DOHH2 (cell line): Measurements from ENCODE around the gene TAF11L14.
A peak's percentile ranks its signal among the peaks of the same experiment; 100 is the strongest.
"Not testable (repeated sequence)": the region's sequence is repeated elsewhere in the genome, so short reads cannot be mapped to it uniquely, and the experiment has no call there.

Source experiments
- H3F3A ChIP-seq: fragments of 200-600 bp; sonication (generic), shearing (Covaris generic); 2 replicates; pipeline ENCODE4 v1.6.0; 2016; ENCODE audit warnings: antibody characterized with exemption, mild to moderate bottlenecking; ENCODE audit not compliant: control insufficient read depth, insufficient read depth
- H3K27ac ChIP-seq: fragments of 200-600 bp; sonication (generic); 2 replicates; pipeline ENCODE4 v1.5.1; 2014; ENCODE audit warnings: low read depth, mild to moderate bottlenecking, low read length, moderate library complexity
- H3K27me3 ChIP-seq: fragments of 200-600 bp; sonication (generic); 2 replicates; pipeline ENCODE4 v1.6.1; 2014; ENCODE audit warnings: mild to moderate bottlenecking, low read length, mixed read lengths; ENCODE audit not compliant: control insufficient read depth
- H3K36me3 ChIP-seq: fragments of 200-600 bp; sonication (generic); 2 replicates; pipeline ENCODE4 v1.6.1; 2014; ENCODE audit warnings: mild to moderate bottlenecking, low read length, moderate library complexity, mixed read lengths; ENCODE audit not compliant: control insufficient read depth
- H3K4me1 ChIP-seq: fragments of 200-600 bp; sonication (generic); 2 replicates; pipeline ENCODE4 v1.6.1; 2014; ENCODE audit warnings: mild to moderate bottlenecking, low read length, mixed read lengths; ENCODE audit not compliant: control insufficient read depth
- H3K4me2 ChIP-seq: fragments of 200-600 bp; sonication (generic); 2 replicates; pipeline ENCODE4 v1.6.0; 2014; ENCODE audit warnings: mild to moderate bottlenecking, low read length, moderate library complexity
- H3K4me3 ChIP-seq: fragments of 200-600 bp; sonication (generic); 2 replicates; pipeline ENCODE4 v1.5.1; 2014; ENCODE audit warnings: mild to moderate bottlenecking, low read length, mixed read lengths
- H3K79me2 ChIP-seq: fragments of 200-600 bp; sonication (generic); 2 replicates; pipeline ENCODE4 v1.6.1; 2014; ENCODE audit warnings: mild to moderate bottlenecking, low read length, mixed read lengths; ENCODE audit not compliant: control insufficient read depth
- H3K9me2 ChIP-seq: fragments of 200-600 bp; sonication (generic); replicated peaks from 2 replicates; pipeline ENCODE4 v1.6.1; 2014; ENCODE audit warnings: mild to moderate bottlenecking, low read length, mixed read lengths; ENCODE audit not compliant: control insufficient read depth
- H3K9me3 ChIP-seq: fragments of 200-600 bp; sonication (generic); 2 replicates; pipeline ENCODE4 v1.6.1; 2014; ENCODE audit warnings: antibody characterized with exemption, low read length, mixed read lengths; ENCODE audit not compliant: control insufficient read depth, insufficient read depth
- H4K20me1 ChIP-seq: fragments of 200-600 bp; sonication (generic); 2 replicates; pipeline ENCODE4 v1.6.0; 2014; ENCODE audit warnings: low read depth, mild to moderate bottlenecking, antibody characterized with exemption, low read length, moderate library complexity; ENCODE audit not compliant: control insufficient read depth, insufficient read depth
- EZH2phosphoT487 ChIP-seq: fragments of 200-600 bp; sonication (generic); IDR thresholded peaks from 2 replicates; pipeline ENCODE4 v1.6.1; 2017; ENCODE audit warnings: borderline replicate concordance, mild to moderate bottlenecking, antibody characterized with exemption, low read length, moderate library complexity, mixed read lengths
- TF ChIP-seq, protein P1 (sequence below): fragments of 200-600 bp; sonication (generic); IDR thresholded peaks from one replicate; pipeline ENCODE4 v1.5.1; 2014; ENCODE audit warnings: antibody characterized with exemption, mild to moderate bottlenecking, low read depth, low read length; ENCODE audit not compliant: poor library complexity, severe bottlenecking

Gene TAF11L14

DNA sequence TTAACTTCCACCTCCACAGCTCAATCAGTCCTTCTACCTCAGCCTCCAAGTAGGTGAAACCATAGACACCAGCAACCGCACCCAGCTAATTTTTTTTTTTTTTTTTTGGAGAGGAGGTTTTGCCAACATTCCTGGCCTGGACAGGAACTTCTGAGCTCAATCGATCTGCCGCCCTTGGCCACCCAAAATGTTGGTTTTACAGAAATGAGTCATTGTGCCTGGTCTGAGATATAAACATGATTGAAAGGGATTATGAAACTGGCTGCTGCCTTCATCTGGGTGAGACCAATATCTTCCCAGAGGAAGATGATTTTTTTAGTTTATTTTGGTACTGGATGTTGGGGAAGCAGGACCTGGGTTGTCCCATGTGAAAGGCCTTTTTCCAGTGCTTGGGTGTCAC, 14.9 kb upstream of the TAF11L14 start:
- Histone ChIP-seq H3K4me2 (no peak overlapping the region), H3K36me3 (no peaks in the 10 kb centered on the region), H3K27me3 (no peaks in the 10 kb centered on the region), H3K4me3 (no peak overlapping the region), H3F3A (no peaks in the 10 kb centered on the region), H3K9me3 (no peaks in the 10 kb centered on the region), H4K20me1 (no peaks in the 10 kb centered on the region), H3K4me1 (no peaks in the 10 kb centered on the region), H3K79me2 (no peaks in the 10 kb centered on the region), H3K27ac (no peak overlapping the region), H3K9me2 (no peaks in the 10 kb centered on the region)
- TF ChIP-seq, protein P1, sequence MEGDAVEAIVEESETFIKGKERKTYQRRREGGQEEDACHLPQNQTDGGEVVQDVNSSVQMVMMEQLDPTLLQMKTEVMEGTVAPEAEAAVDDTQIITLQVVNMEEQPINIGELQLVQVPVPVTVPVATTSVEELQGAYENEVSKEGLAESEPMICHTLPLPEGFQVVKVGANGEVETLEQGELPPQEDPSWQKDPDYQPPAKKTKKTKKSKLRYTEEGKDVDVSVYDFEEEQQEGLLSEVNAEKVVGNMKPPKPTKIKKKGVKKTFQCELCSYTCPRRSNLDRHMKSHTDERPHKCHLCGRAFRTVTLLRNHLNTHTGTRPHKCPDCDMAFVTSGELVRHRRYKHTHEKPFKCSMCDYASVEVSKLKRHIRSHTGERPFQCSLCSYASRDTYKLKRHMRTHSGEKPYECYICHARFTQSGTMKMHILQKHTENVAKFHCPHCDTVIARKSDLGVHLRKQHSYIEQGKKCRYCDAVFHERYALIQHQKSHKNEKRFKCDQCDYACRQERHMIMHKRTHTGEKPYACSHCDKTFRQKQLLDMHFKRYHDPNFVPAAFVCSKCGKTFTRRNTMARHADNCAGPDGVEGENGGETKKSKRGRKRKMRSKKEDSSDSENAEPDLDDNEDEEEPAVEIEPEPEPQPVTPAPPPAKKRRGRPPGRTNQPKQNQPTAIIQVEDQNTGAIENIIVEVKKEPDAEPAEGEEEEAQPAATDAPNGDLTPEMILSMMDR: no peak
- no peak for TF ChIP-seq EZH2phosphoT487

DNA sequence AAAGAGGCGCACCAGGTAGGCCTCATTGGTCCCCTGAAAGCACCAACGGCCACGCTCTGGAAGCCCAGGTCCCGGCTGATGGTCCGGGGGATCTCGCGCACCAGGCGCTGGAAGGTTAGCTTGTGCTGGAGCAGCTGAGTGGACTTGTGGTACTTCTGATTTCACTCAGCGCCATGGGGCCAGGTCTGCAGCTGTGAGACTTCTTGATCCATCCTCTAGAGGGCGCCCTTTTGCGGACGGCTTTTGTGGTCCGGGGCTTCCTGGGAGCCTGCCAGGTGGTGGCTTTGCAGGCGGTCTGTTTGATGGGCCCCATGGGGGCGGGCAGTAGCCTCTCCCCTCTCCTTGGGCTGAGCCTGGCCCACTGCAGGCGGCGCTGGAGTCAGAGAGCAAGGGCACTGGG, 13.6 kb upstream of the TAF11L14 start:
- Histone ChIP-seq H3K9me2 (no peaks in the 10 kb centered on the region), H3K4me2 (no peak overlapping the region), H3K4me1 (no peaks in the 10 kb centered on the region), H4K20me1 (no peaks in the 10 kb centered on the region), H3F3A (no peaks in the 10 kb centered on the region), H3K79me2 (no peaks in the 10 kb centered on the region), H3K27me3 (no peaks in the 10 kb centered on the region), H3K36me3 (no peaks in the 10 kb centered on the region), H3K9me3 (no peaks in the 10 kb centered on the region), H3K4me3 (no peak overlapping the region), H3K27ac (no peak overlapping the region)
- TF ChIP-seq, protein P1: peak; percentile 49
- TF ChIP-seq EZH2phosphoT487: no peak

GRCh38 chr5:17625686-17626085, 8.6 kb upstream of the TAF11L14 start:
- H3K4me1 ChIP-seq: no peaks in the 10 kb centered on the region
- no peaks in the 10 kb centered on the region for H3F3A ChIP-seq
- no peaks in the 10 kb centered on the region for H3K27me3 ChIP-seq
- no peak overlapping the region for H3K27ac ChIP-seq
- H3K4me2 ChIP-seq: no peak overlapping the region
- H4K20me1 ChIP-seq: no peaks in the 10 kb centered on the region
- no peaks in the 10 kb centered on the region for H3K79me2 ChIP-seq
- H3K4me3 ChIP-seq: no peak overlapping the region
- H3K9me2 ChIP-seq: no peaks in the 10 kb centered on the region
- H3K36me3 ChIP-seq: no peaks in the 10 kb centered on the region
- H3K9me3 ChIP-seq: no peaks in the 10 kb centered on the region
- TF ChIP-seq, protein P1: no peak

- H4K20me1 ChIP-seq, H3K4me3 ChIP-seq, H3K27me3 ChIP-seq, H3K9me2 ChIP-seq, H3K4me2 ChIP-seq, H3K36me3 ChIP-seq, H3F3A ChIP-seq, H3K27ac ChIP-seq, H3K9me3 ChIP-seq, H3K79me2 ChIP-seq, H3K4me1 ChIP-seq: not testable (repeated sequence)
Measured at GRCh38 chr5:17631788-17632187, 2.5 kb upstream of the TAF11L14 start, which contains the start of gene TAF11L13. Gene TAF11L13 (plus strand): TSS chr5:17632088.

GRCh38 chr5:17649232-17649631, 15.0 kb downstream of the TAF11L14 start:
- not testable (repeated sequence) for H3K79me2 ChIP-seq, H4K20me1 ChIP-seq, H3K9me3 ChIP-seq, H3K4me2 ChIP-seq, H3K4me1 ChIP-seq, H3K4me3 ChIP-seq, H3F3A ChIP-seq, H3K27ac ChIP-seq, H3K9me2 ChIP-seq, H3K36me3 ChIP-seq, H3K27me3 ChIP-seq

DNA sequence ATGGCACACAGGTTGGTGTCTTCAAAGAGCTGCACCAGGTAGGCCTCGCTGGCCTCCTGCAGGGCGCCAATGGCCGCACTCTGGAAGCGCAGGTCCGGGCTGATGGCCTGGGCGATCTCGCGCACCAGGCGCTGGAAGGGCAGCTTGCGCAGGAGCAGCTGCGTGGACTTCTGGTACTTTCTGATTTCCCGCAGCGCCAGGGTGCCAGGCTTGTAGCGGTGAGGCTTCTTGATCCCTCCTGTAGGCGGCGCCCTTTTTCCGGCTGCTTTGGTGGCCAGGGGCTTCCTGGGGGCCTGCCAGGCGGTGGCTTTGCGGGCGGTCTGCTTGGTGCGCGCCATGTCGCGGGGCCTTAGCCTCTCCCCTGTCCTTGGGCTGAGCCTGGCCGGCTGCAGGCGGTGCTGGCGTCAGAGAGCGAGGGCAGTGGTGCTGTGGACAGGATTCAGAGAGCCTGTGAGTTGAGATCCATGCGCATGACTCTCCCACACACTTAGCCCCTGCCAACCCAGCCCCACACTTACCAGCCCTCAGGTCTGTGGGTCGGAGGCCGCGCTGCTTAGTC, 21.0 kb downstream of the TAF11L14 start:
- not testable (repeated sequence) for H3K4me3 ChIP-seq, H3K27me3 ChIP-seq, H3K27ac ChIP-seq, H4K20me1 ChIP-seq, H3K9me3 ChIP-seq, H3F3A ChIP-seq, H3K4me1 ChIP-seq, H3K4me2 ChIP-seq, H3K79me2 ChIP-seq, H3K36me3 ChIP-seq, H3K9me2 ChIP-seq
